Ovary (tissue), 3 donors: ENCODE measurements around the gene ZMYND11.

Experiments
- POLR2A ChIP-seq: fragments of 450-650 bp; IDR thresholded peaks from one replicate; pipeline ENCODE4 v1.6.1; 2017; ENCODE audit warnings: antibody characterized with exemption, mild to moderate bottlenecking, moderate library complexity
- TF ChIP-seq, protein P1 (sequence below), 3 donors: fragments of 450-650 bp in 2 of 3; fragments of 200-600 bp in 1 of 3; IDR thresholded peaks; one replicate each; pipeline versions ENCODE4 v1.5.1 to v1.8.0; 2016 to 2022; ENCODE audit warnings: antibody characterized with exemption in 3 of 3, mild to moderate bottlenecking in 1 of 3
- donor health status: DM: no; HTN: no; CAD: no.

DNA sequence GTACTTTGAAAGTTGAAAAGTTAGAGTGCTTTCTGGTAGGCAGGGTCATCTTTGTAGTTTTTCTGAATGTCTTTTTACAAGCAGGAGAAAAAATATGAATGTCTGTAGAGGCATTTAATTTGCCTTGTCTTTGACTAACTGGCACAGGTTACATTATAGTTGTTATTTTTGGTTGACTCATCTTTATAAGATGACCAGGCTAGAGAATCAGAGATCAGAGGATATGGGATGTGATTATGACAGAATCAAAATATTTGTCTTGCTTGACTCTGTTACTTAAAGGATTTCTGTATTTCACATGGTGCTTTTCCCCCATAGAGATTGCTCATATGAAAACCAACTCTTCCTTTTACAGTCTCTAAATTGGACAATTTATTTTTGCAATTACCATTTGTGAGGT, 2.4 kb downstream of the ZMYND11 start:
- TF ChIP-seq, protein P1, sequence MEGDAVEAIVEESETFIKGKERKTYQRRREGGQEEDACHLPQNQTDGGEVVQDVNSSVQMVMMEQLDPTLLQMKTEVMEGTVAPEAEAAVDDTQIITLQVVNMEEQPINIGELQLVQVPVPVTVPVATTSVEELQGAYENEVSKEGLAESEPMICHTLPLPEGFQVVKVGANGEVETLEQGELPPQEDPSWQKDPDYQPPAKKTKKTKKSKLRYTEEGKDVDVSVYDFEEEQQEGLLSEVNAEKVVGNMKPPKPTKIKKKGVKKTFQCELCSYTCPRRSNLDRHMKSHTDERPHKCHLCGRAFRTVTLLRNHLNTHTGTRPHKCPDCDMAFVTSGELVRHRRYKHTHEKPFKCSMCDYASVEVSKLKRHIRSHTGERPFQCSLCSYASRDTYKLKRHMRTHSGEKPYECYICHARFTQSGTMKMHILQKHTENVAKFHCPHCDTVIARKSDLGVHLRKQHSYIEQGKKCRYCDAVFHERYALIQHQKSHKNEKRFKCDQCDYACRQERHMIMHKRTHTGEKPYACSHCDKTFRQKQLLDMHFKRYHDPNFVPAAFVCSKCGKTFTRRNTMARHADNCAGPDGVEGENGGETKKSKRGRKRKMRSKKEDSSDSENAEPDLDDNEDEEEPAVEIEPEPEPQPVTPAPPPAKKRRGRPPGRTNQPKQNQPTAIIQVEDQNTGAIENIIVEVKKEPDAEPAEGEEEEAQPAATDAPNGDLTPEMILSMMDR (IDR thresholded peaks at IDR 0.05) = no peak
- TF ChIP-seq POLR2A = no peak
